CD14-positive monocyte (primary cell): ENCODE data around the gene DPM3. TPM values are rescaled to one million over a fixed set of nuclear protein-coding genes. Genes with fewer than 3 reads are reported as not detected.
A peak's percentile ranks its signal among the peaks of the same experiment; 100 is the strongest.

ENCODE experiments used
- DNase-seq, 3 donors: peaks; one replicate each; pipeline ENCODE4 v3.0.0-alpha.2; 2011 to 2022
- H2AFZ ChIP-seq: 2 replicates; pipeline ENCODE4 v1.6.0; 2012; ENCODE audit warnings: mild to moderate bottlenecking, low read depth, low read length, inconsistent platforms; ENCODE audit not compliant: insufficient read depth, poor library complexity, severe bottlenecking
- H3K27ac ChIP-seq, 2 donors: 1 replicate in 1 of 2; 2 replicates in 1 of 2; pipeline ENCODE4 v1.5.1; 2012 to 2013; ENCODE audit warnings: low read length in 2 of 2, control low read depth in 1 of 2, inconsistent platforms in 1 of 2, low read depth in 1 of 2, mild to moderate bottlenecking in 1 of 2
- H3K27me3 ChIP-seq, 2 donors: one replicate each; pipeline versions ENCODE4 v1.6.0 to v1.6.1; 2011 to 2013; ENCODE audit warnings: low read length in 2 of 2; ENCODE audit not compliant: control insufficient read depth in 2 of 2, insufficient read depth in 2 of 2
- H3K36me3 ChIP-seq, 2 donors: replicated peaks in 1 of 2; 1 replicate in 1 of 2; 2 replicates in 1 of 2; pipeline versions ENCODE4 v1.5.1 to v1.6.1; 2012 to 2013; ENCODE audit warnings: low read length in 2 of 2, control low read depth in 1 of 2, inconsistent platforms in 1 of 2, mild to moderate bottlenecking in 1 of 2; ENCODE audit not compliant: insufficient read depth in 2 of 2, control insufficient read depth in 1 of 2
- H3K4me1 ChIP-seq, 2 donors: 1 replicate in 1 of 2; 2 replicates in 1 of 2; pipeline versions ENCODE4 v1.5.1 to v1.6.1; 2012 to 2013; ENCODE audit warnings: low read length in 2 of 2, control low read depth in 1 of 2, inconsistent platforms in 1 of 2, mild to moderate bottlenecking in 1 of 2, moderate library complexity in 1 of 2; ENCODE audit not compliant: insufficient read depth in 2 of 2, control insufficient read depth in 1 of 2
- H3K4me2 ChIP-seq: replicated peaks from 2 replicates; pipeline ENCODE3; 2012; ENCODE audit warnings: low read length, moderate library complexity, mild to moderate bottlenecking; ENCODE audit not compliant: poor library complexity, severe bottlenecking; ENCODE audit errors: extremely low read depth
- H3K4me3 ChIP-seq, 3 experiments: fragments of 200-600 bp in 1 of 3; sonication (generic) in 1 of 3; replicated peaks in 1 of 3; 1 replicate in 2 of 3; 2 replicates in 1 of 3; pipeline ENCODE4 v1.5.1; 2011 to 2013; ENCODE audit warnings: low read length in 3 of 3, mild to moderate bottlenecking in 3 of 3, control low read depth in 2 of 3, low read depth in 2 of 3, inconsistent platforms in 1 of 3, moderate library complexity in 1 of 3
- H3K79me2 ChIP-seq: 2 replicates; pipeline ENCODE4 v1.6.0; 2012; ENCODE audit warnings: mild to moderate bottlenecking, control low read depth, inconsistent platforms, low read length, moderate library complexity; ENCODE audit not compliant: insufficient read depth
- H3K9ac ChIP-seq: 2 replicates; pipeline ENCODE4 v1.6.0; 2017; ENCODE audit warnings: low read length, mild to moderate bottlenecking; ENCODE audit not compliant: insufficient read depth, poor library complexity, severe bottlenecking
- H3K9me3 ChIP-seq, 2 donors: replicated peaks in 1 of 2; 1 replicate in 1 of 2; 2 replicates in 1 of 2; pipeline versions ENCODE4 v1.5.1 to v1.6.1; 2012 to 2013; ENCODE audit warnings: low read length in 2 of 2, control low read depth in 1 of 2; ENCODE audit not compliant: control insufficient read depth in 1 of 2, insufficient read depth in 1 of 2
- H4K20me1 ChIP-seq: 2 replicates; pipeline ENCODE4 v1.6.0; 2012; ENCODE audit warnings: mild to moderate bottlenecking, low read length, control low read depth, moderate library complexity; ENCODE audit not compliant: insufficient read depth
- H3K27ac Mint-ChIP-seq, 7 donors: one replicate each; pipeline ENCODE4 v1.8.0; 2020; ENCODE audit warnings: mild to moderate bottlenecking in 7 of 7, mixed read lengths in 7 of 7, moderate library complexity in 6 of 7, inconsistent platforms in 2 of 7
- H3K27me3 Mint-ChIP-seq, 3 donors: one replicate each; pipeline ENCODE4 v1.8.0; 2021 to 2022; ENCODE audit warnings: low read depth in 3 of 3, mild to moderate bottlenecking in 3 of 3, mixed read lengths in 3 of 3, moderate library complexity in 3 of 3, inconsistent platforms in 1 of 3
- H3K36me3 Mint-ChIP-seq, 2 donors: one replicate each; pipeline ENCODE4 v1.8.0; 2020; ENCODE audit warnings: mixed read lengths in 2 of 2, inconsistent platforms in 1 of 2, mild to moderate bottlenecking in 1 of 2
- H3K4me1 Mint-ChIP-seq: one replicate; pipeline ENCODE4 v1.8.0; 2020; ENCODE audit warnings: mild to moderate bottlenecking, mixed read lengths
- H3K4me3 Mint-ChIP-seq, 2 donors: one replicate each; pipeline ENCODE4 v1.8.0; 2020; ENCODE audit warnings: mild to moderate bottlenecking in 2 of 2, mixed read lengths in 2 of 2, moderate library complexity in 1 of 2
- H3K9me3 Mint-ChIP-seq, 7 donors: one replicate each; pipeline ENCODE4 v1.8.0; 2020 to 2022; ENCODE audit warnings: mixed read lengths in 7 of 7, mild to moderate bottlenecking in 6 of 7, moderate library complexity in 6 of 7, inconsistent platforms in 2 of 7
- WGBS: methylation state at CpG from one replicate; pipeline ENCODE4 v1.1.5; 2013; ENCODE audit warnings: missing lambda C conversion rate; ENCODE audit not compliant: insufficient coverage; 5-methylcytosine and 5-hydroxymethylcytosine counted together
- intact Hi-C, 2 donors: fragments of 100-400 bp; cut with micrococcal nuclease; formaldehyde crosslinking; loops; one replicate each; pipeline versions ENCODE4 v1.15.0 to v1.15.1; 2023
- polyA plus RNA-seq, 3 donors: library from polyadenylated mRNA; depleted of rRNA in 1 of 3; unstranded in 2 of 3; stranded (reverse) in 1 of 3; fragments of 300-500 nt in 2 of 3; fragments of >200 nt in 1 of 3; fragmentation: Illumina TruSeq in 2 of 3; gene quantifications; 1 replicate in 2 of 3; 2 replicates in 1 of 3; pipeline ENCODE4 v1.2.3, GENCODE V29; 2012 to 2021
- TF ChIP-seq, protein P1 (sequence below): fragments of 200-600 bp; IDR thresholded peaks from one replicate; pipeline ENCODE4 v1.8.0; 2022; ENCODE audit warnings: antibody characterized with exemption, mild to moderate bottlenecking

DPM3 gene
- polyA plus RNA-seq, 3 donors, result 99.9 to 141 (median 105) TPM

DNA sequence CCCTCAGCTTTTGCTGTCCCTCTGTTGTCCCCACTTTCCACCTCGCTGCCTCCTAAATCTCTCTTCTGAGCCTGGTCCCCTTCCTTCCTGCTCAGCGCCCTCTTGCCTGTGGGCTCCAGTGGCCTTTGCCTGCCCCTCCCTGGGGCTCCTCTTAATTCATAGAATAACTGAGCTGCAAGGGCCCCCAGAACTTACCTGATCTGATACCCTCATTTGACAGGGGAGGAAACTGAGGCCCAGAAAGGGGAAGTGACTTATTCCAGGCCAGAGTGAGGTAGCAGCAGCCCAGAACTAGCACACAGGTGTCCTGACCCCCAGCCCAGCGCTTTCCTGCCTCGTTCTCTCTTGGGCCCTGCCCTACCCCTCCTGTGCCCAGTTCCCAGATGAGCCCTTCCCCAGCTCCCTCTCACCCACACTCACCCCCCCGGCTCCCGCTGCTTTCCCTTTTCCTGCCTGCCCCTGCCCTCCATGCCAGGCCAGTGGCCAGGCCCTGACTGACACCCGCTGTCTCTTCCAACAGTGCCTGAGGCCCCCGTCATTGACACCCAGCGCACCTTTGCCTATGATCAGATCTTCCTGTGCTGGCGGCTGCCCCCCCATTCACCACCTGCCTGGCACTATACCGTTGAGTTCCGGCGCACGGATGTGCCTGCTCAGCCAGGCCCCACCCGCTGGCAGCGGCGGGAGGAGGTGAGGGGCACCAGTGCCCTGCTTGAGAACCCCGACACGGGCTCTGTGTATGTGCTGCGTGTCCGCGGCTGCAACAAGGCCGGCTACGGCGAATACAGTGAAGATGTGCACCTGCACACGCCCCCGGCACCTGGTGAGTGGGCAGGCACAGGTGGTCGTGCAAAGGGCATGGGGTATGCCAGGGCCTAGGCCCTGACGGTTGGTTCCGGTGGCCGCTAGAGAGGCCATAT lies 39.0 kb upstream of the DPM3 start:
- Mint-ChIP-seq H3K4me1 (peaks cover 31% of the 10 kb centered on the region), H3K36me3 (no peaks in the 10 kb centered on the region), H3K27me3 (peaks cover 2 to 18% (median 15%) of the 10 kb centered on the region in 3 donors), H3K27ac (peak overlapping the region in 5 of 7 donors; percentile 2 to 81 (median 71)), H3K9me3 (no peaks in the 10 kb centered on the region), H3K4me3 (peak overlapping the region in 1 of 2 donors; percentile 68)
- peak in 1 of 3 donors; percentile 8 for DNase-seq
- Histone ChIP-seq H3K79me2 (no peaks in the 10 kb centered on the region), H3K4me2 (peak overlapping the region; percentile 21), H3K36me3 (no peaks in the 10 kb centered on the region), H3K27me3 (no peaks in the 10 kb centered on the region), H2AFZ (no peak overlapping the region), H3K9me3 (no peaks in the 10 kb centered on the region), H4K20me1 (no peaks in the 10 kb centered on the region), H3K4me3 (no peak overlapping the region), H3K9ac (no peak overlapping the region), H3K27ac (no peak overlapping the region), H3K4me1 (peaks cover 22 to 28% of the 10 kb centered on the region in 2 donors)
- 97% methylated on average over 30 of the region's 31 CpGs for WGBS
- TF ChIP-seq, protein P1, sequence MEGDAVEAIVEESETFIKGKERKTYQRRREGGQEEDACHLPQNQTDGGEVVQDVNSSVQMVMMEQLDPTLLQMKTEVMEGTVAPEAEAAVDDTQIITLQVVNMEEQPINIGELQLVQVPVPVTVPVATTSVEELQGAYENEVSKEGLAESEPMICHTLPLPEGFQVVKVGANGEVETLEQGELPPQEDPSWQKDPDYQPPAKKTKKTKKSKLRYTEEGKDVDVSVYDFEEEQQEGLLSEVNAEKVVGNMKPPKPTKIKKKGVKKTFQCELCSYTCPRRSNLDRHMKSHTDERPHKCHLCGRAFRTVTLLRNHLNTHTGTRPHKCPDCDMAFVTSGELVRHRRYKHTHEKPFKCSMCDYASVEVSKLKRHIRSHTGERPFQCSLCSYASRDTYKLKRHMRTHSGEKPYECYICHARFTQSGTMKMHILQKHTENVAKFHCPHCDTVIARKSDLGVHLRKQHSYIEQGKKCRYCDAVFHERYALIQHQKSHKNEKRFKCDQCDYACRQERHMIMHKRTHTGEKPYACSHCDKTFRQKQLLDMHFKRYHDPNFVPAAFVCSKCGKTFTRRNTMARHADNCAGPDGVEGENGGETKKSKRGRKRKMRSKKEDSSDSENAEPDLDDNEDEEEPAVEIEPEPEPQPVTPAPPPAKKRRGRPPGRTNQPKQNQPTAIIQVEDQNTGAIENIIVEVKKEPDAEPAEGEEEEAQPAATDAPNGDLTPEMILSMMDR, result no peak
- intact Hi-C loops, result no loop called here

DNA sequence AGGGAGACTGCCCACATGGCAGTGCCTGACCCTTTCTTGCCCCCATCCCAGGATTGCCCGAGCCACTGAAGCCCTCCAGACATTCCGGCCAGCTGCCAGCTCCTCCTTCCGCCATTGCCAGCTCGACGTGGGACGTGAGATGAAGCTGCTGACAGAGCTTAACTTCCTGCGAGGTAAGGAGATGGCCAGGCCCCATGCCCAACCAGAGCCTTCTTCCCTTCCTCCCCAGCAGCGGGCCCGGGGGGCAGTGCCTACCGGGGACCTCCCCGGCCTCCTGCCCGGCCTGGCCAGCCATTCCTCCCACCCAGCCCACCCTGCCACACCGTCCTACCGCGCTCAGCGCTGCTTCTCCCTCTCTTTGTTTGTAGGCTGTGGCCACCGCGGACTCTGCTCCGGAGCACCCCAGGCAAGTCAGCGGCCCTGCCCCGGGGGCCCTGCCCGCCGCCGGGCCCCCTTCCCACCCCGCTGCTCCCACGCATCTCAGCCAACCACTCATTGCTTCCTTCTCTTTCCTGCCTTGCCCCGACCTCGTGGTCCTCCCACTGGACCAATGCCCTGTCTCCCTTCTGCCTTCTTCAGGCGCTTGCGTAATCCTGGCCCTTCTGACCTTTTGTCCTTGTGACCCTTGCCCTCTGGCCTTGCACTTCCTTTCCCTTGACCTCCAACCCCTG lies 38.2 kb upstream of the DPM3 start:
- Mint-ChIP-seq H3K27ac (peak overlapping the region in 4 of 7 donors; percentile 52 to 81 (median 72)), H3K27me3 (peaks cover 4 to 23% (median 22%) of the 10 kb centered on the region in 3 donors), H3K9me3 (no peaks in the 10 kb centered on the region), H3K4me3 (peak overlapping the region; percentile 16 to 68), H3K36me3 (no peaks in the 10 kb centered on the region), H3K4me1 (peaks cover 37% of the 10 kb centered on the region)
- Histone ChIP-seq H3K36me3 (no peaks in the 10 kb centered on the region), H2AFZ (no peak overlapping the region), H3K27me3 (no peaks in the 10 kb centered on the region), H3K4me2 (peak overlapping the region; percentile 21), H3K4me1 (peaks cover 30 to 36% of the 10 kb centered on the region in 2 donors), H3K79me2 (no peaks in the 10 kb centered on the region), H3K9ac (no peak overlapping the region), H3K27ac (no peak overlapping the region), H4K20me1 (no peaks in the 10 kb centered on the region), H3K9me3 (no peaks in the 10 kb centered on the region), H3K4me3 (no peak overlapping the region)
- TF ChIP-seq, protein P1, result no peak
- peak; percentile 47 to 75 (median 53) for DNase-seq
- WGBS, result 59% methylated on average over 27 of the region's 30 CpGs
- intact Hi-C loops, result no loop called here
